MV-4-11 (cell line): Measurements from ENCODE around the gene NPIPA7.
"Not testable (repeated sequence)": the region's sequence is repeated elsewhere in the genome, so short reads cannot be mapped to it uniquely, and the experiment has no call there.

Experiments used
- DNase-seq: peaks from one replicate; lab custom pipeline; 2025; lab: John Stamatoyannopoulos, UW

Gene NPIPA7

GRCh38 chr16:16417914-16418544, 39.1 kb downstream of the NPIPA7 start:
- DNase-seq: not testable (repeated sequence)

- not testable (repeated sequence) for DNase-seq
These were observed 41.6 kb downstream of the NPIPA7 start for GRCh38 chr16:16420515-16420914.

GRCh38 chr16:16425146-16425545, 46.2 kb downstream of the NPIPA7 start:
- DNase-seq: not testable (repeated sequence)

- not testable (repeated sequence) for DNase-seq
These were observed 52.2 kb downstream of the NPIPA7 start for GRCh38 chr16:16431135-16431534.

GRCh38 chr16:16434711-16435110, 55.8 kb downstream of the NPIPA7 start:
- not testable (repeated sequence) for DNase-seq

GRCh38 chr16:16441401-16441800, 62.5 kb downstream of the NPIPA7 start:
- not testable (repeated sequence) for DNase-seq
